IPS-15b (cell line): ENCODE data around the gene IFIT2.
"Not testable (repeated sequence)": the region's sequence is repeated elsewhere in the genome, so short reads cannot be mapped to it uniquely, and the experiment has no call there.

Experiments
- H3K27me3 ChIP-seq: one replicate; pipeline ENCODE4 v1.6.1; 2013; ENCODE audit warnings: low read length; ENCODE audit not compliant: control insufficient read depth, insufficient read depth
- H3K36me3 ChIP-seq: one replicate; pipeline ENCODE4 v1.6.1; 2013; ENCODE audit warnings: low read length; ENCODE audit not compliant: control insufficient read depth, insufficient read depth
- H3K4me1 ChIP-seq: one replicate; pipeline ENCODE4 v1.6.1; 2013; ENCODE audit warnings: mild to moderate bottlenecking, low read length; ENCODE audit not compliant: control insufficient read depth, insufficient read depth
- H3K4me3 ChIP-seq: one replicate; pipeline ENCODE4 v1.5.1; 2013; ENCODE audit warnings: low read depth, low read length
- H3K9ac ChIP-seq: one replicate; pipeline ENCODE4 v1.6.1; 2013; ENCODE audit warnings: low read depth, mild to moderate bottlenecking, low read length
- H3K9me3 ChIP-seq: one replicate; pipeline ENCODE4 v1.6.1; 2013; ENCODE audit warnings: mild to moderate bottlenecking, low read length; ENCODE audit not compliant: control insufficient read depth, insufficient read depth

IFIT2 gene

GRCh38 chr10:89281606-89282395 is 20.0 kb upstream of the IFIT2 start:
- Histone ChIP-seq H3K9me3 (no peaks in the 10 kb centered on the region), H3K4me3 (no peak overlapping the region), H3K4me1 (peaks cover 8% of the 10 kb centered on the region), H3K27me3 (no peaks in the 10 kb centered on the region), H3K9ac (no peak overlapping the region), H3K36me3 (no peaks in the 10 kb centered on the region)

DNA sequence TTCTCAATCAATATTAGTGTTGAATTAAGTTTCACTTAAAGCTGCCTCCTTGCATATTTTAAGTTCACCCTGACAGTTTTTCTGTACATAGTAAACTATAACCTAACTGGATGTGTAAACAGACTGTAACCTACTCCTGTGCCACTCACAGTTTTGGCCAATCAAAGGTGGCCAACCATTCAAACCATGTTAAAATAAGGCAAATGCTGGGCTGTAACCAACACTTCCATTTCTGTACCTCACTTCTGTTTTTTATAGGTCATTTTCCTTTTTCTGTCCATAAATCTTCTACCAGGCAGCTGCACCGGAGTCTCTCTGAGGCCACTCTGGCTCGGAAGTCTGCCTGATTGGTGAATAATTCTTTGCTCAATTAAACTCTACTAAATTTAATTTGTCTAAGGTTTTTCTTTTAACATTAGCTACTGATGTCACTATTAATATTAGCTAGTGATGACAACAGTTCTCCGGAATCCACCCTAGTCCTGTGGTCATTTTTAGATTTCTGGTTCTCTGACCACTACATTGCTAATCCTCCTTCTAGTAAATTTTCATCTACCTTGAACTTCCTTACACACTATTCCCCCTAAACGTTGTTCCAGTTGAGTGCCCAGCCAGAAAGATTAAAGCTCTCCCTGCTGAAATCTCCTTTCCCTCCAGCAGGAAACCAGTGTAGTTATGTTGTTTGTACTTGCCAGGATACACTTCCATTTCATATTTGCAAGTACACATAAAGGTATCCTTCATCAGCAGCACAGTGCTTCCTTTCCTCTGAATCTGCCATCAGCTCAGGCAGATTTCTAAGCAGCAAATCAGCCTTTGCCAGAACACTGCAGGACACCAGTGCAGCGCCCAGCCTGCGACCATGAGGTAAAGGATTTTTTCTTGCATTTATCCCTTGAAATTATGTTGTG is 18.6 kb upstream of the IFIT2 start:
- Histone ChIP-seq H3K27me3 (no peaks in the 10 kb centered on the region), H3K4me1 (peaks cover 8% of the 10 kb centered on the region), H3K9ac (no peak overlapping the region), H3K4me3 (no peak overlapping the region), H3K9me3 (no peaks in the 10 kb centered on the region), H3K36me3 (no peaks in the 10 kb centered on the region)

DNA sequence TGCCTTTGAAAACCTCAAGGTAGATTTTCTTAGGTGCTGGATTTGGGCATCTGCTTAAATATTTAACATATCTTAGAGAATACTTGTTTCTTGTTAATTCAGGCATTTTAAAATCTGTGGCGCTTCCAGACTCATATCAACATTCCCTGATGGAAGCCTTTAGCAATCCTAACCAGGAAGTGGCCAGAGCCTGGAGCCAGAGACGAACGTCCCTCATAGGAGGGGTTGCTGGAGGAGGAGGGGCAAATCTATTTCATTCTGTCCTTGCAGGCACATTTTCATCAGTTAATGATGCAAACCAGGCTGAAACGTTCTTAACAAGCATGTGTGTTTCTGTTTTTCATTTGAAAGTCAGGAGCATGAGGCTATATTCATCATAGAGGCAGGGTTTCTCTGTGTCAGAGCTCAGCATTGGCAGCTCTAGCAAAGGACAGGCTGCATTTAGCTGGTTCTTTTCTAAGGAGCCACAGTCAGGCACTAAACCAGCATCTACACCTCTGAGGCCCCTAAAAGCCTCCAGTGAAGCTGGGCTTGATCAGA is 17.8 kb upstream of the IFIT2 start:
- Histone ChIP-seq H3K4me1 (peaks cover 8% of the 10 kb centered on the region), H3K36me3 (no peaks in the 10 kb centered on the region), H3K9ac (no peak overlapping the region), H3K9me3 (no peaks in the 10 kb centered on the region), H3K27me3 (no peaks in the 10 kb centered on the region), H3K4me3 (no peak overlapping the region)

DNA sequence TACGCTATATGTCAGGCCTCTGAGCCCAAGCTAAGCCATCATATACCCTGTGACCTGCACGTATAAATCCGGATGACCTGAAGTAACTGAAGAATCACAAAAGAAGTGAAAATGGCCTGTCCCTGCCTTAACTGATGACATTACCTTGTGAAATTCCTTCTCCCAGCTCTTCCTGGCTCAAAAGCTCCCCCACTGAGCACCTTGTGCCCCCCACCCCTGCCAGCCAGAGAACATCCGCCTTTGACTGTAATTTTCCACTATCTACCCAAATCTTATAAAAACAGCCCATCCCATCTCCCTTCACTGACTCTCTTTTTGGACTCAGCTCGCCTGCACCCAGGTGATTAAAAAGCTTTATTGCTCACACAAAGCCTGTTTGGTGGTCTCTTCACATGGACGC is 17.1 kb upstream of the IFIT2 start:
- H3K4me3 ChIP-seq, H3K27me3 ChIP-seq, H3K36me3 ChIP-seq, H3K9me3 ChIP-seq, H3K4me1 ChIP-seq, H3K9ac ChIP-seq: not testable (repeated sequence)

DNA sequence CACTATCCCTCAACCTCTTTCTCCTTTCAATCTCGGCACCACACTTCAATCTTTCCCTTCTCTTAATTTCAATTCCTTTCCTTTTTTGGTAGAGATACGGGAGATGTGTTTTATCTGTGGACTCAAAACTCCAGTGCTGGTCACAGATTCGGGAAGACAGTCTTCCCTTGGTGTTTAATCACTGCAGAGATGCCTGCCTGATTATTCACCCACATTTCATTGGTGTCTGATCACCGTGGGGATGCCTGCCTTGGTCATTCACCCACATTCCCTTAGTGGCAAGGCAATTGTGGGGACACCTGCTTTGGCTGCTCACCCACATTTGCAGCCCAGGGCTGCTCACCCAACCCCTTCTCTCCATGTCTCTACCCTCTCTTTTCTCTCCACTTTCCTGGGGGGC is 16.5 kb upstream of the IFIT2 start:
- not testable (repeated sequence) for H3K9ac ChIP-seq, H3K36me3 ChIP-seq, H3K27me3 ChIP-seq, H3K4me1 ChIP-seq, H3K4me3 ChIP-seq, H3K9me3 ChIP-seq

DNA sequence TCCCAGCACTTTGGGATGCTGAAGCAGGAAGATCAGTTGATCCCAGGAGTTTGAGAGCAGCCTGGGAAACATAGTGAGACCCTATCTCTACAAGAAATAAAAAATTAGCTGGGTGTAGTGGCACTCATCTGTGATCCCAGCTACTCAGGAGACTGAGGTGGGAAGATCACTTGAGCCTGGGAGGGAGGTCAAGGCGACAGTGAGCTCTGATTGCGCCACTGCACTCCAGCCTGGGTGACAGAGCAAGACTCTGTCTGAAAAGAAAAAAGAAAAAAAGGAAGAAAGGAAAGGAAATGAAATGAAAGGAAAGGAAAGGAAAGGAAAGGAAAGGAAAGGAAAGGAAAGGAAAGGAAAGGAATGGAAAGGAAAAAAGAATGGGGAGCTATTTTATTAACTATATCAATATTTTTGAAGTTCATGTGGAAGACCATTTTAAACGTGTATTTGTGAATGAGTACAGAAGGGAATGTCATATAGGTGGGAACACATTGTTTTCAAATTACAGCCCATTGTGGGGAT is 7.1 kb upstream of the IFIT2 start:
- Histone ChIP-seq H3K4me1 (no peaks in the 10 kb centered on the region), H3K4me3 (no peak overlapping the region), H3K36me3 (no peaks in the 10 kb centered on the region)

GRCh38 chr10:89295597-89295996 is 6.2 kb upstream of the IFIT2 start:
- Histone ChIP-seq H3K36me3 (no peaks in the 10 kb centered on the region), H3K9ac (no peak overlapping the region), H3K4me1 (no peaks in the 10 kb centered on the region), H3K4me3 (no peak overlapping the region), H3K27me3 (no peaks in the 10 kb centered on the region), H3K9me3 (no peaks in the 10 kb centered on the region)

More for the DNA sequence above, 7.1 kb upstream of the IFIT2 start:
- Histone ChIP-seq H3K9ac (no peak overlapping the region), H3K27me3 (no peaks in the 10 kb centered on the region), H3K9me3 (no peaks in the 10 kb centered on the region)

- Histone ChIP-seq H3K9me3 (no peaks in the 10 kb centered on the region), H3K9ac (no peak overlapping the region), H3K4me3 (no peak overlapping the region), H3K27me3 (no peaks in the 10 kb centered on the region), H3K4me1 (peaks cover 2% of the 10 kb centered on the region), H3K36me3 (no peaks in the 10 kb centered on the region)
Observed at GRCh38 chr10:89296220-89296648, 5.6 kb upstream of the IFIT2 start.

DNA sequence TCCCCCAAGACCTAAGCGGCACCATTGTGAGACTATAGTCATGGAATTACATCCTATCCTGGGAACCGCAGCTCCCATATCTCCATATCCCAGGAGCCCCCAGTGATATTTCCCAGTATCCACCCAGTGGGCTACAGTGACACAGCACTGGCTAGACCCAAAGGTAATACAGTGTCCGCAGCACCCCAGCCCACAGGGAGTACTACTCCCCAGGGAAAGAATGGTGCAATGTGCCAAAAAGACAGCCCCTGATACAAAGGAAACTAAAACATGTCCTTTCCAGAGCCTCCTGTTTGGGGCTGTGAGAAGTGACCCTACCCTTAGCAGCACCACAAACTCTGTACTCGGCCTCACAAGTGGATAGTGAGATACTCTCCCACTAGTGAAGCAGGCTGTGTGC is 4.5 kb upstream of the IFIT2 start:
- Histone ChIP-seq H3K4me1 (peaks cover 3% of the 10 kb centered on the region), H3K36me3 (no peaks in the 10 kb centered on the region), H3K27me3 (no peaks in the 10 kb centered on the region), H3K9ac (no peak overlapping the region), H3K9me3 (no peaks in the 10 kb centered on the region), H3K4me3 (no peak overlapping the region)

DNA sequence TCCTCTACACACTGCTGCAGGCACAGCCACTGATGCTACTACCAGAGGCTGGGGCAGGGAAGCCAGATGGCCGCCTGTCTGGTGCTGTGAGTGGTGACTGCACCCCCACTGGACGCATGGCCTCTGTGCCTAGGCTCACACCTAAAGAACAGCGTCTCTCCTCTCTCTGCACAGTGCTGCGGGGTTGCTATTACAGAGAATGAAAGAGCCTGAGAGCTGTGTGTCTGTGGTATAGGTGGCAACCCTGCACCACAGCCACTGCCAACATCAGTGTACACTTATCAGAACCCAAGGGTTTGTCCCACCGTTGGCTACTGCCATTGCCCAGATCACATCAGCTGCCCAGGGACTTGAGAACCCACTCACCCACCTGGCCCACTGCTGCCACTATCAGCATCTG is 4.1 kb upstream of the IFIT2 start:
- no peak overlapping the region for H3K9ac ChIP-seq
- no peak overlapping the region for H3K4me3 ChIP-seq
- H3K27me3 ChIP-seq = no peaks in the 10 kb centered on the region
- no peaks in the 10 kb centered on the region for H3K9me3 ChIP-seq
- H3K4me1 ChIP-seq = peaks cover 3% of the 10 kb centered on the region
- no peaks in the 10 kb centered on the region for H3K36me3 ChIP-seq

GRCh38 chr10:89299031-89299430 is 2.8 kb upstream of the IFIT2 start:
- H3K9ac ChIP-seq = no peak overlapping the region
- no peaks in the 10 kb centered on the region for H3K9me3 ChIP-seq
- H3K27me3 ChIP-seq = no peaks in the 10 kb centered on the region
- H3K4me1 ChIP-seq = peaks cover 3% of the 10 kb centered on the region
- H3K36me3 ChIP-seq = no peaks in the 10 kb centered on the region
- H3K4me3 ChIP-seq = no peak overlapping the region
